HG03565 (cell line): ENCODE measurements around the gene MTSS2.

ENCODE experiments used
- ATAC-seq: cut with Tn5 transposase; IDR thresholded peaks from one replicate; pipeline ENCODE4 v1.9.1; 2021; ENCODE audit warnings: mild to moderate bottlenecking, moderate library complexity; ENCODE audit not compliant: unreplicated experiment

Gene MTSS2

GRCh38 chr16:70715055-70715858 is 29.4 kb upstream of the MTSS2 start:
- ATAC-seq: no peak

DNA sequence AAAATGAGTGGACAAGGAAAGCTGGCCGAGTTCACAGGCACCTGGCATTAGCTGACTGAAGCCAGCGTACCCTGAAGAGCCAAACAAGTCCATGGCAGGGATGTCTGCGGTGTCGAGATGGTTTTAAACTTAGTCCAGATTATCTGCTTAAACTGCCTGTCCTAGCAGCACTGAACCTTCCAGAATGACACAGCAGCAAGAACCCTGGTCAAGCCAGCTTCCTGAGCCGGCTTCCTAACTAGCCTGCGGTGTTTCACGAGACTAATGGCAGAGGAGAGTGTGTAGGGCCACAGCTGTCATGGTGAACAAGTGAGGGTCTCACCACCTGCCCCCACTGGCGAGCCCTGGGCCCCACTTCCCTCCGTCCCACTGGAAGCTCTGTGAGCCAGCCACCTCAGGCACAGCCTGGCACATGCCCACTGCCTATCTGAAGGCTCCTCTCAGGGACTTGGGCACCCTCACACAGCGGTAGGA is 28.8 kb upstream of the MTSS2 start:
- no peak for ATAC-seq

DNA sequence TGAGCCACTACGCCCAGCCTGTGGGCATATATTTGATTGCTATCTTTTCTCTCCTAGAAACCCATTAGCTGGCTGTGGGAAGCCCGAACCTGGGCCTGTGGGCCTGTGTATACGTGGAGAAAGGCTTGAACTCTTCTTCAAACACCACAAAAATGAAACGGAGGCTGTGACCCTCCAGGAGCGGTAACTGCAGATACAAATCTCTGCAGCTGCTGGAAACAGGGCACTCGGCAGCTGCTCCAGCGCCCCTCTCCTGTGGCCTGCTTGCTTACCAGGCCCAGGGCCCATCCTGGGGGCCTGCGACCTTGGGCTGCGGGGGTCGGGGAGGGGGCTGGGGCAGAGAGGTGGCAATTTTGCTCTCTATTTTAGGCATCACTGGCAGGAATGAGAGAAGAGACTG is 28.0 kb upstream of the MTSS2 start:
- ATAC-seq: no peak

- ATAC-seq: no peak
Measured at GRCh38 chr16:70713342-70713741, 27.5 kb upstream of the MTSS2 start.

- ATAC-seq: no peak
Measured at GRCh38 chr16:70712942-70713341, 27.1 kb upstream of the MTSS2 start.

DNA sequence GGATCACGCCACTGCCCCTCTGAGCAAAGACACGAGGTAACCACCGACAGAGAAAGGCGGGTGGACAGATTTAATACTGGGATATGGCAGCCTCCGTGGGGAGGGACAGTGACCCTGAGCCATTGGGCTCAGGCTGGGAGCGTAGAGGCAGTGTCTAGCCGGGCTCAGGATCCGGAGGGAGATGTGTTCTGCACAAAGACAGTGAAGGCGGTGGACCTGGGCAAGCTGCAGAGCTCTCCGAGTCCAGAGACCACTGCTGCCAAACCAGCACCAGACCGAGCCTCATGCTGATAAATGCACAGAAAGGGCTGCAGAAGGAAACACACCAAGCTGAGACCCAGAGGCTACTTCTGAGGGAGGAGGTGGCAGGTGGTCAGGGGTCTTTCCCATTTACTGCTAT is 26.5 kb upstream of the MTSS2 start:
- ATAC-seq: no peak

GRCh38 chr16:70711211-70712031 is 25.6 kb upstream of the MTSS2 start:
- no peak for ATAC-seq

DNA sequence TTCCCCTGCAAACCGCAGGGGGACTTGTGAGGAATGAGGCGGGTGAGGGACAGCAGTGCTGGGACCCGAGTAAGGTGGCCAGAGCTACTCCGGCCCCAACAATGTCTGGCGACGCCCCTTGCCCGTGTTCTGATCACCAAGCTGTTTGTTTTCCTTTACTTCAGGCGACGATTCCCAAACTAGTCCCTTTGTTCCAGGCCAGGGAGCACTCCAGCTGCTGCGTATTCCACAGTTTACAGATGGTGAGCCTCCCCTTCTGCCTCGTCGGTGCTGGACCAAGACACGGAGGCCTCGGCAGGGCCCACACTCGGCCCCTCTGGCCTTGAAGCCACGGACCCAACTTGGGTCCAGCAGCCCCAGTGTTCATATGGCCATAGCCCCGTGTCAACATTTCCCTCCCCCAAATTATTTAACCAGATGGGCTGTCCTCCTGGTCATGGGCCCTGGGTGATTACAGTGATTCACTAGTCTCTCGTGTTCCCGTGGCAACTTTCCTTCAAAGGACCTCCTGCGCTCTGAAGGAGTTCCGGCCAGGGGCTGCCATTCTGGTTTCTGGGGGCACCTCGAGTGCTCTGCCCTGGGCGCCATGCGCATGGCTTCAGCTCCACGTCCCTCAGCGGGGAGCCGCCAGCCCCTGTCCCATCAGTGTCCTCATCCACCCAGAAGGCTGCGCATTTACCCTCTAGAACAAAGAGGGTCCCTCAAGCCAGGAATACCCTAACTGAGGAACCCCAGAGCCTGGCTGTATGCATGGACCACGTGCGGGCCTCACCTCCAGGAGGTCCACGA is 24.8 kb upstream of the MTSS2 start:
- ATAC-seq: no peak

DNA sequence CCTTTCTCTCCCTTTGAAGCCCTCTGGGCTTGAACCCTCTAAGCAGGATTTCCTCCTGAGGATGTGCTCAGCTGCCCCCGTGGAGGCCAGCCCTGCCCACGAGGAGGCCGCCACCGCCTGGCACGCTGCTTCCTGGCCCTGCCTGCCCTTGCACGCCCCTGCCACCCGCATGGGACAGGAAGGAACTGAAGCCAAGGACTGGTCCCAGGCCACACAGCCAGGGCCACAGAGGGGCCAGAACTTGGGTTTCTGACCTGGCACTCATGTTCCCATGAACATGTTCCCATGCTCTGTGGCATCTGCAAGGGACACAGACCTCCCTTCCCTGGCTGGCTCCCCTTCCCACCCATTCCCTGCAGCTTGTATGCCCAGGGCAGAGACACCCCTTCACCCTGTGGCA is 24.1 kb upstream of the MTSS2 start:
- ATAC-seq: no peak

DNA sequence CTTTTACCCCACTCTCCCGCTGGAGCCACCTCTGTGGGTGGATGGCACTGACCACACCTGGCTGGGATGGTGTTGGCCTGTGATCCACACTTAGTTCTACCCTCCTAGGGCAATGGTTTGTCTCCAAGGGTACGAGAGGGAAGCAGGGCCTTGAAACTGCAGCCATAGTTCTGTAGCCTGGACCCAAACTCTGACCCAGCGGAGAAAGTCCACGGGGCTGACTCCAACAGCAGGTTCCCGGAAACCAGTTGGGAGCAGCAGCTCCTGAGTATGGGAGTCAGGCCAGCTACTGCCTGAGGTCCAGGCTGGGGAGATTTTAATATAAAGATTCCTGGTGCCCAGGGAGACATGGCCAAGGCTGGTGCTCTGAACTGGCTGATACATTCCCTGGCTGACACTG is 23.6 kb upstream of the MTSS2 start:
- no peak for ATAC-seq

DNA sequence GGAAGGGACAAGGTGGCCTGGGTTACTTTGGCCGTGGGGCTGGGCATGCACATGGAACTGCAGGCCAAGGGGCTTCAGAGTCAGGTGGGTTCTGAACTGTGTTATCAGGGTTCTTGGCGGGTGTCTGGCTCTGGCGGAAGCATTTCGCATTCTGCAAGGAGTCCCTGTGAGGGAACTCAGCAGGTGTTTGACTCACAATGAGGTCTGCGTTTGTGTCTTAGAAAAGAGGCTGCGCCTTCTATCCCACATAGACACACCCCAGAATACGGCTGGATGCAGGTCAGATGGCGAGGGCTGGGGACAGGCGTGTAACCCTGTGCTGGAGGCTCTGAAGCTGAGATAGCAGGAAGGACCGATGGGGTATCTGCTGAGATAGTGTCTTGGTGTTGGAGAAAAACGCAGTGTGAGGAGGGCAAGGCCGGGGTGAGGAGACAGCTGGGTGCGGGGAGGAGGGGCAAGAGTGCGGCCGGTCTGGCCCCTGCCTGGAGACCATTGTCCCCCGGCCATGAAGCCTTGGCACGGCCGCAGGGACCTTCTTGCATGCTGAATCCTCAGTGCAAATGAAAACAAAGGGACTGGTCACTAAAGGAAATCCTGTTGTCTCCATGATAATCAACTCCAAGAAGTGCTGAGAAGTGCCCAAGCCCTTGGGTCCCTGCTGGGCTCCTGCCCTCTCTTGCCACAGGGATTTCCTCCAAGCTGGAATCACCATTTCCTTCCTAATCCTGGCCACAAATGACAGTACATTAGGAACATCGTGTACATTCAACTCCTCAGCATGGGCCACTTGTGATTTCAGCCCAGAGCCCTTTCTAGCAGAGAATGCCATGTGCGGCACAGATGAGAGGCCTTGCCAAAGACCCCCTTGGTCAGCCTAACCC is 22.8 kb upstream of the MTSS2 start:
- ATAC-seq: no peak

DNA sequence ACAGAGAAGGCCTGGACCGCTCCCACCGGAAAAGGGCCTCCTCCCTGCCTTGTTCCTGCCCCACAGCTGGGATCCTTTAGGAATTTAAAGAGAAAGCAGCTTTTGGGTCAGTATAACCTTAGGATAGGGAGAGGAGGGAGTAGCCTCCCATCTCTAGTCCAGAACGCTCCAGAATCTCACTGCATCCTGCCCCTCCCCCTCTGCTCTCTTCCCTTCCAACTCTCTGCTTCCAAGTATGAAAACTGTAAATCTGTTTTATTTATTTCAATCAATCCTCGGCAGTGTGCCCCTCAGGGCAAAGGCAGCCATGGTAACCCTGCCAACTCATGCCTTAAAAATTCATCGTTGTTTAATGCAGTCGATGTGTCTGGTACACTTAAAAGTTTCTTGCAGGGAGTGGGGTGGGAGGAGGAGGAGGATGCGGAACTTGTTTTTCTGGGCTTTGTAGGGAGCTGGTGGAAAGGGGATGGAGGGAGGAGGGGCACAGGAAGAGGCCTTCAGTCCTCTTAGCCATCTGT is 21.2 kb upstream of the MTSS2 start:
- no peak for ATAC-seq

DNA sequence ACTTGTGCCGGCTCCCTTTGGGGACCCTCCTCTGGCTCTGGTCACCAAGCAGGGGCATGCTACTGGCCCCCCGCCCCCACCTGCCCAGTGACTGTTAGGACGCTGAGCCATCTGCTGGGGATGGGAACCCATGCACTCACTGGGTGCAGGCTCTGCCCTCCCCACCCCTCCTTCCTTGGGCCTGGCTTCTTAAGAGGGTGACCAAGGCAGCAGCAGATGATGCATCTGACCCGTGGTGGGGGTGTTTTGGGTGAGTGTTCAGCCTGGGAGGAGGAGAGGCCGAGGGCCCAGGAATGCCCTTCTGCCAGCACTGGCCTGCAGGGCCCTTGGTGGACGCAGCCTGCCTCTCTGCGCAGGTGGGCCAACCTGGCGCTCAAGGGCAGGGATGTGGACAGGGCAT is 19.2 kb upstream of the MTSS2 start:
- ATAC-seq: no peak

DNA sequence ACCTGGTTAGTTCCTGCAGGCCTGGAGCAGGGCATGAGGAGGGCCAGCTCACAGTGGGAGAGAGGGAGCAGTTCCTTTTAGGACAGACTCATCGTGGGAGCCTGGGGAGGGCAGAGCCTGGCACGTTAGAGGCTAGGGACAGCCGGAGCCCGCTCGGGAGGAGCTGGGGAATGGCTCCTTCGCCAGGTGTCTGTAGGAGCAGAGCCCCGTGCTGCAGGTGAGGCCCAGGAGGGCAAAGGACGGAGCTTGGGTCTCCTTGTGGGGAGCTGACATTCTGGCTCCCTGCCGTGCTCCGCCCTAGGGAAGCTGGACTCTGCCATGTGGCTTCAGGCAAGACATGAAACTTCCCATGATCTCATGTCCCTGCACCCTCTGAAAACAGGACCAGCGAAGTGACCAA is 18.7 kb upstream of the MTSS2 start:
- no peak for ATAC-seq

- ATAC-seq: no peak
Measured at GRCh38 chr16:70703835-70704381, 18.1 kb upstream of the MTSS2 start.

GRCh38 chr16:70703041-70703834 is 17.4 kb upstream of the MTSS2 start:
- ATAC-seq: no peak

- no peak for ATAC-seq
Measured at GRCh38 chr16:70702624-70703023, 16.8 kb upstream of the MTSS2 start.

DNA sequence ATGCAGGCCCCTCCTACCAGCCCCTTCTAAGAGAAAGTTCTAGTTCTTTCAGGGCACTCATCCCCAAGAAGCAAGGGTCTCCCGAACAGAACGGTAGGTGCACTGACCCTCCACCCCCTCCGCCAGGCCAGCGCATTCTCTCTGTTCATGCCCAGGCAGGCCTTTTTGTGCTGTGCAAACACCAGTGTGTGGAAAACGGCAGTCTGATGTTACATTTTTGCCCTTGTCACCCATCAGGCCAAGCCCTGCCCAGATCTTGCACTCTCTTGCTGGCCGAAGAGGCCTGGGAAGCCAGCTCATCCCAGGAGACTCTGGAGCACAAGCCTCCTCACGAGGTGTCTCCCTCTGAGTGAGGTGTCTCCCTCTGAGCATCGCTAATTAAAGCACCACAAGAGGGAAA is 16.1 kb upstream of the MTSS2 start:
- no peak for ATAC-seq

GRCh38 chr16:70701596-70701995 is 15.7 kb upstream of the MTSS2 start:
- no peak for ATAC-seq
